BE2C (cell line): ENCODE results near the gene DNTTIP2.

ENCODE experiments used
- DNase-seq: peaks from one replicate; pipeline ENCODE4 v3.0.0-alpha.2; 2020
- H3K27me3 ChIP-seq: fragments of 250-450 bp; sonication (Bioruptor Pico); 2 replicates; pipeline ENCODE4 v1.5.1; 2020; ENCODE audit warnings: mild to moderate bottlenecking
- H3K36me3 ChIP-seq: fragments of 250-450 bp; sonication (Bioruptor Pico); 2 replicates; pipeline ENCODE4 v1.5.1; 2020; ENCODE audit warnings: mild to moderate bottlenecking
- H3K4me1 ChIP-seq: fragments of 250-450 bp; sonication (Bioruptor Pico); 2 replicates; pipeline ENCODE4 v1.5.1; 2020
- H3K4me3 ChIP-seq: 2 replicates; pipeline ENCODE4 v1.5.1; 2011; ENCODE audit warnings: low read depth, low read length
- H3K9me3 ChIP-seq: fragments of 250-450 bp; sonication (Bioruptor Pico); 2 replicates; pipeline ENCODE4 v1.5.1; 2020
- CTCF ChIP-seq: IDR thresholded peaks from 2 replicates; pipeline ENCODE4 v1.5.1; 2012; ENCODE audit warnings: mild to moderate bottlenecking, low read depth, low read length

The DNTTIP2 gene

GRCh38 chr1:93821423-93822144 lies 57.4 kb downstream of the DNTTIP2 start:
- Histone ChIP-seq H3K4me1 (peaks cover 19% of the 10 kb centered on the region), H3K9me3 (no peaks in the 10 kb centered on the region), H3K27me3 (no peaks in the 10 kb centered on the region), H3K36me3 (no peaks in the 10 kb centered on the region), H3K4me3 (no peak overlapping the region)
- no peak for DNase-seq
- TF ChIP-seq CTCF: no peak

- no peak overlapping the region for H3K4me3 ChIP-seq
- H3K27me3 ChIP-seq: no peaks in the 10 kb centered on the region
- H3K4me1 ChIP-seq: peaks cover 17% of the 10 kb centered on the region
- no peaks in the 10 kb centered on the region for H3K36me3 ChIP-seq
- no peaks in the 10 kb centered on the region for H3K9me3 ChIP-seq
- TF ChIP-seq CTCF: no peak
- no peak for DNase-seq
These were observed 58.2 kb downstream of the DNTTIP2 start for GRCh38 chr1:93820554-93821422.

- no peak for TF ChIP-seq CTCF
- no peaks in the 10 kb centered on the region for H3K36me3 ChIP-seq
- DNase-seq: no peak
- no peak overlapping the region for H3K4me3 ChIP-seq
- no peaks in the 10 kb centered on the region for H3K27me3 ChIP-seq
- H3K4me1 ChIP-seq: peaks cover 36% of the 10 kb centered on the region
- no peaks in the 10 kb centered on the region for H3K9me3 ChIP-seq
These were observed 60.4 kb downstream of the DNTTIP2 start for GRCh38 chr1:93818570-93818959.

GRCh38 chr1:93817819-93818569 lies 61.0 kb downstream of the DNTTIP2 start:
- no peak overlapping the region for H3K4me3 ChIP-seq
- peaks cover 40% of the 10 kb centered on the region for H3K4me1 ChIP-seq
- no peaks in the 10 kb centered on the region for H3K9me3 ChIP-seq
- no peak for TF ChIP-seq CTCF
- no peak for DNase-seq
- no peaks in the 10 kb centered on the region for H3K27me3 ChIP-seq
- no peaks in the 10 kb centered on the region for H3K36me3 ChIP-seq

GRCh38 chr1:93816970-93817678 lies 61.9 kb downstream of the DNTTIP2 start:
- Histone ChIP-seq H3K36me3 (no peaks in the 10 kb centered on the region), H3K27me3 (no peaks in the 10 kb centered on the region)
- DNase-seq: peak; percentile 63

More at GRCh38 chr1:93816970-93817678, 61.9 kb downstream of the DNTTIP2 start:
- Histone ChIP-seq H3K9me3 (no peaks in the 10 kb centered on the region), H3K4me1 (peaks cover 40% of the 10 kb centered on the region), H3K4me3 (no peak overlapping the region)
- no peak for TF ChIP-seq CTCF
